VCaP (cell line): Measurements from ENCODE around the gene SIK2.

Source experiments
- H3K27ac ChIP-seq: fragments of 450-650 bp; 2 replicates; pipeline ENCODE4 v1.5.1; 2017
- TF ChIP-seq, protein P1 (sequence below): fragments of 450-650 bp; conservative IDR thresholded peaks from 2 replicates; pipeline ENCODE4 v1.5.1; 2017; ENCODE audit warnings: mild to moderate bottlenecking, moderate library complexity

The SIK2 gene

DNA sequence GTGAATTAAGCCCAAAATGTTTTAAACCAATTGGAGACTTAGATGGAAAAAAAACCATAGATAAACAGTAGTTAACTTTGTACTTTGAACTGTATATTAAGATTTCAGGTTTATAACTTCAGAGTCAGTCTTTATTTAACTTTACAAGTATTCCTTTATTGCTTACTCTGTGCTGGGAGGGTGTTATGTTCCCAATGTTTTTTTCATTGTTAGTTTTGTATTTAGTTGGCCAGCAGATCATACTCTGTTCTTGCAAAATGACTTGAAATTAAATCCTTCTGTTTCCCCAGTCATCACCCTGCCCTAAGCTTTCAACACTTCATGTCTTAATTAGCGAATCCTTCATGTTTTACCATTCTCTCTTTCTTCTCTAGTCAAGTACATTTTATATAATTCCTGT, 25.3 kb downstream of the SIK2 start:
- TF ChIP-seq, protein P1, sequence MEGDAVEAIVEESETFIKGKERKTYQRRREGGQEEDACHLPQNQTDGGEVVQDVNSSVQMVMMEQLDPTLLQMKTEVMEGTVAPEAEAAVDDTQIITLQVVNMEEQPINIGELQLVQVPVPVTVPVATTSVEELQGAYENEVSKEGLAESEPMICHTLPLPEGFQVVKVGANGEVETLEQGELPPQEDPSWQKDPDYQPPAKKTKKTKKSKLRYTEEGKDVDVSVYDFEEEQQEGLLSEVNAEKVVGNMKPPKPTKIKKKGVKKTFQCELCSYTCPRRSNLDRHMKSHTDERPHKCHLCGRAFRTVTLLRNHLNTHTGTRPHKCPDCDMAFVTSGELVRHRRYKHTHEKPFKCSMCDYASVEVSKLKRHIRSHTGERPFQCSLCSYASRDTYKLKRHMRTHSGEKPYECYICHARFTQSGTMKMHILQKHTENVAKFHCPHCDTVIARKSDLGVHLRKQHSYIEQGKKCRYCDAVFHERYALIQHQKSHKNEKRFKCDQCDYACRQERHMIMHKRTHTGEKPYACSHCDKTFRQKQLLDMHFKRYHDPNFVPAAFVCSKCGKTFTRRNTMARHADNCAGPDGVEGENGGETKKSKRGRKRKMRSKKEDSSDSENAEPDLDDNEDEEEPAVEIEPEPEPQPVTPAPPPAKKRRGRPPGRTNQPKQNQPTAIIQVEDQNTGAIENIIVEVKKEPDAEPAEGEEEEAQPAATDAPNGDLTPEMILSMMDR: no peak
- peak overlapping the region; percentile 68 for H3K27ac ChIP-seq

- no peak overlapping the region; the same call in 1 of the 2 replicates for H3K27ac ChIP-seq
- TF ChIP-seq, protein P1: no peak
Observed at GRCh38 chr11:111629499-111629898, 27.2 kb downstream of the SIK2 start.

DNA sequence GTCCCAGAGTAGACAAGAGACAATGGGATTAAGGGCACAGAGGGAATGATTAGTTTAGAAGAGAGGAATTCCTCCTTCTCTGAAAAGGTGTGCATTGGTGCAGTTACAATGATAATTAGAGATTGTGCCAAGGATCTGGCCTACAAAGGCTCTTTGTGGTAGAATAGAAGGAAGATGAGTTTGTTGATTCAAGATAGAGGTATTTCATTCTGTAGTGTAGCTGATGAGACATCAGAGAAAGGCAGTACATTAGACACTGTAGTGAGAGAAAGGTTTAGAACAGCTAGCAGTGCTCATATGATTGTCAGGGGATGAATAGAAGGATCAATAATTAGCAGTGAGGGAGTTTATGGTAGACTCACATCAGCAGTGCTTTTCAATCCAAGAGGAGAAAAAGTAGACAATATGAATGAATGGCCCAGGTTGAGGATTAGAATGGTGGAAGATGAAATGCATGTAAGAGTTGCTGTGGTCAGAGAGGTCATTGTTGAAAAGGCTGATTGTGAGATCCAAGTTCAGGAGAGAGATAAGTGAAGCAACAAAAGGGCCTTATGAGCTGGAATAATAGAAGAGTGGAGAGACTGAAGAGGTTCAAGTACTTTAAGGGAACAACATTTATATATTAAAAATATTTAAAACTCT, 28.9 kb downstream of the SIK2 start:
- no peak overlapping the region for H3K27ac ChIP-seq

DNA sequence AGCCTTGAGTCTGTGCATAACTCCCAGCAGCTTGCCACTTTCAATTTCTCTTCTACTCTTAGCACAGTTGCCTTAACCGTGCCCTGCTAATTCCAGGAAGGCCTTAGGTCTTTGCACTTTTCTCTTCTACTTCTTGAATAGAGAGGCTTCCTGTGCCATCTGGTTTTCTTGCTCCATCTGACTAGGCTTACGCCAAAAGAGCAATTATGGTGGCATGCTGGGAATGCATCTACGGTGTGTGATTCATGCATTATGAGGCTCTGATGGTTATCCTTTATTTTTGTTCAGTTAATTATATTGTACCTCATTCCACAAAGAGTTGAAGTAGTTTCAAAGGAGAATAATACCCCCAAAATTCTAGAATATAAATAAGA, 29.4 kb downstream of the SIK2 start:
- TF ChIP-seq, protein P1: no peak
- H3K27ac ChIP-seq: no peak overlapping the region

More for the DNA sequence above, 28.9 kb downstream of the SIK2 start:
- TF ChIP-seq, protein P1: no peak

DNA sequence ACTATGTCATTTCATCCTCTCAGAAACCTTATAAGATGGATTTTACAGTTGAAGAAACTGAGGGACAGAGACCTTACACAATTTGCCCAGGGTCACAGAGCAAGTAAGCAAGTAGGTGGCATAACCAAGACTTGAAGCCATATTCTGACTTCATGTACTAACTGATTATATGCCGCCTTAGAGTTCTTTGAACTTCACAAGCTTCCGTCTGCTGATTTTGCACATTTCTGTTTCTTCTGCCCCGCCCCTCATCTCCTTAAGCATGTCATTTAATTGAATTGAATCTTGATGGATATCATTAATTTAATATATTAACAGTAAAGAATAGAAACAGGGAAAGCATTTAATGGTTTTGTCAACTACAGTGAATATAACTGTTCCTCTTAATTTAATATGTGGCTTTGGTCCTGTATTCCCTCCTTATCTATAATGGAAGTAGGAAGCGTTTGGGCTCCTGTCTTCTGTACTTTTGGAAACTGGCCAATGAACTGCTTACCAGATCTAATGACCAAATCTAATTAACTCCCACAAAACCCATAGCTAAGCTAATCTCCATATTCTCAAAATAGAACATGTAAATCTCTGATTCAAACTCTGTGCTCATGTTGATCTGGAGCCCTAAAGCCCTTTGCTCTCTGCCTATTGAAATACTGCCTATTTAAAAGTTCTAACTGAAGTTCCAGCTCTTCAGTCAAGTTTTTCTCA, 30.4 kb downstream of the SIK2 start:
- peak overlapping the region; percentile 52 for H3K27ac ChIP-seq
- TF ChIP-seq, protein P1: no peak

DNA sequence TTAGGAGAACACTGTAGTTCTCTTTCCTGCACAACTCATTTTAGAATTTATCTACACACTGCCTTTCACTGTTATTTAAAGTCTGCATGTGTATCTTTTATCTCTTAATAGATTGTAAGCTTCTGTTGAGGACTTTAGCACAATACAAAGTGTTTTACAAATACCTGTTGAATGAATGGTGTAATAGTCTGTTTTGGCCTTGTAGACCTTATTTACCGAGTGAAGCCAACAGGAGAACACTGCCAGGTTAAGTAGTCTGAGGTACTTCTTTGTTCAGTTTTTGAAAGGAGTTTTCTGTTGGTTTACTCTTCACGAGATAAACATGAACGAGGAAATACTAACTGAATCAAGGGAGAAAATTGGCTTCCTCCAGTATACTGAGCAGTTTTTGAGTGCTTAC, 31.0 kb downstream of the SIK2 start:
- TF ChIP-seq, protein P1: no peak
- H3K27ac ChIP-seq: peak overlapping the region; percentile 52

DNA sequence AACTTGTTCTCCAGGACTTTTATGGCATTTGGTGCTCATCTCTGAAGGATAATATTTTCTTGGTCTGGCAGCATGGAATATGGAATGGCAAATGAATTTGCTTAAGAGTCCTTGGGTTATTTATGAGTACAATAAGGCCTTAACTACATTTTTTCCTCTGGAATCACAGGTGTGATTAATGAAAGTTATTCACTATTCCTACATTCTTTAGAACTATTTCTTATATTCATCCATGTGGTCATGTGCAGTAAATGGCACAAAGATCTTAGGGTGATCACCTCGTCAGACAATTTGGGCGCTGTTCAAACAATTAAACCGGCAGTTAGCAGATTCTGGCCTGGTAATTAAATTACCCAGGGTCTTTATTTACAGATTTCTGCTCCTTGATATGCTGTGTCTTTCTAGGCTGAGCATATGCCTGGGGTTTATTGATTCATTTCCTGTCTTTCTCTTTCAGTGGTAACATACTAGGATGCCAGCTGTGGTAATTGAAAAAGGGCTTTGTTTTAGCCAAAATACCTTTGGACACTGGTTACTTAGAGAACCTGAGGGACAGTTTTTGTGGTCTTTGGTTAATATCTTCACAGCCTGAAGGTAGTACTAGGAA, 31.6 kb downstream of the SIK2 start:
- TF ChIP-seq, protein P1: no peak
- peak overlapping the region; percentile 52 for H3K27ac ChIP-seq
